ENCODE data around the gene FRMD3.
"Not testable (repeated sequence)": the region's sequence is repeated elsewhere in the genome, so short reads cannot be mapped to it uniquely, and the experiment has no call there.

FRMD3 gene

GRCh38 chr9:83523684-83524083, 14.5 kb downstream of the FRMD3 start:
- no peak for DNase-seq (ENCODE audit: low read depth, low spot score)

GRCh38 chr9:83521411-83521810, 16.8 kb downstream of the FRMD3 start:
- DNase-seq (ENCODE audit: low read depth, low spot score), result no peak

DNA sequence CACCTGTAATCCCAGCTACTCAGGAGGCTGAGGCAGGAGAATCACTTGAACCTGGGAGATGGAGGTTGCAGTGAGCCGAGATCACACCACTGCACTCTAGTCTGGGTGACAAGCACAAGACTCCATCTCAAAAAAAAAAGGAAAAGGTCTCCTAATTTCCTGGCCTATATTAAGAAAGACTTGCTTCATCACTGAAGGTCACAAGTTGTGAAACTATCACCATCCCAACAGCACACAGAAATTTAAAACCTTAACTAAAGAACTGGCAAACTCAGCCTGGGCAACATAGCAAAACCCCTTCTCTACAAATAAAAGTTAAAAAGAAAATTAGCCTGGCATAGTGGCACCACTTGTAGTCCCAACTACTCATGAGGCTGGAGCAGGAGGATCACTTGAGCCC, 17.2 kb downstream of the FRMD3 start:
- DNase-seq (ENCODE audit: low read depth, low spot score), result no peak

DNA sequence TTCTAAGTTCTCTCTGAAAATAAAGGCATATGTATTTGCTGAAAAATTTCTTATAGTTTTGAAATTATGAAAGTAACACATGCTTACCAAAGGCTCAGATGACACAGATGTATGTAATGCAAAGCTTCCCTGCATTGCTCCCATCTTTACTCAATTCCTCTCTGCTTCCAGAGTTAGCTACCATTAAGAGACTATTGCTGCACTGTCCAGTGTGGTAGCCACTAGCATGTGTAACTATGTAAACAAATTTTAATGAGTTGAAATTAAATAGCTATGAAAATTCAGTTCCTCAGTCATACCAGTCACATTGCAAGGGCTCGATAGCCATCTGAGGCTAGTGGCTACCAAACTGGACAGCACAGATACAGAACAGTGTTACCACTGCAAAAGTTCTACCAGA, 17.9 kb downstream of the FRMD3 start:
- no peak for DNase-seq (ENCODE audit: low read depth, low spot score)

DNA sequence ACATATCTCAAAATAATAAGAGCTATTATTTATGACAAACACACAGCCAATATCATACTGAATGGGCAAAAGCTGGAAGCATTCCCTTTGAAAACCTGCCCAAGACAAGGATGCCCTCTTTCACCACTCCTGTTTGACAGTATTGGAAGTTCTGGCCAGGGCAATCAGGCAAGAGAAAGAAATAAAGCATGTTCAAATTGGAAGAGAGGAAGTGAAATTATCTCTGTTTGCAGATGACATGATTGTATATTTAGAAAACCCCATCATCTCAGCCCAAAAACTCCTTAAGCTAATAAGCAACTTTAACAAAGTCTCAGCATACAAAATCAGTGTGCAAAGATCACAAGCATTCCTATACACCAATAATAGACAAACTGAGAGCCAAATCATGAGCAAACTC, 20.2 kb downstream of the FRMD3 start:
- not testable (repeated sequence) for DNase-seq (ENCODE audit: low read depth, low spot score)

DNA sequence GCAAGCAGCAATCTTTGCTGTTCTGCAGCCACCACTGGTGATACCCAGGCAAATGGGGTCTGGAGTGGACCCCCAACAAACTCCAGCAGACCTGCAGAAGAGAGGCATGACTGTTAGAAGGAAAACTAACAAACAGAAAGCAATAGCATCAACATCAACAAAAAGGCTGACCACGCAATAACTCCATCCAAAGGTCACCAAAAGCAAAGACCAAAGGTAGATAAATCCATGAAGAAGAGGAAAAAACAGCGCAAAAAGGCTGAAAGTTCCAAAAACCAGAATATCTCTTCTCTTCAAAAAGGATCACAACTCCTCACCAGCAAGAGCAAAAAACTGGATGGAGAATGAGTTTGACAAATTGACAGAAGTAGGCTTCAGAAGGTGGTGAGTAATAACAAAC, 23.4 kb downstream of the FRMD3 start:
- no peak for DNase-seq (ENCODE audit: low read depth, low spot score)

- DNase-seq (ENCODE audit: low read depth, low spot score), result no peak
Measured at GRCh38 chr9:83512621-83513020, 25.6 kb downstream of the FRMD3 start.

GRCh38 chr9:83511051-83511450, 27.1 kb downstream of the FRMD3 start:
- DNase-seq (ENCODE audit: low read depth, low spot score), result peak; percentile 14

GRCh38 chr9:83509402-83509801, 28.8 kb downstream of the FRMD3 start:
- peak; percentile 86 for DNase-seq (ENCODE audit: low read depth, low spot score)

GRCh38 chr9:83508067-83508466, 30.1 kb downstream of the FRMD3 start:
- no peak for DNase-seq (ENCODE audit: low read depth, low spot score)

DNA sequence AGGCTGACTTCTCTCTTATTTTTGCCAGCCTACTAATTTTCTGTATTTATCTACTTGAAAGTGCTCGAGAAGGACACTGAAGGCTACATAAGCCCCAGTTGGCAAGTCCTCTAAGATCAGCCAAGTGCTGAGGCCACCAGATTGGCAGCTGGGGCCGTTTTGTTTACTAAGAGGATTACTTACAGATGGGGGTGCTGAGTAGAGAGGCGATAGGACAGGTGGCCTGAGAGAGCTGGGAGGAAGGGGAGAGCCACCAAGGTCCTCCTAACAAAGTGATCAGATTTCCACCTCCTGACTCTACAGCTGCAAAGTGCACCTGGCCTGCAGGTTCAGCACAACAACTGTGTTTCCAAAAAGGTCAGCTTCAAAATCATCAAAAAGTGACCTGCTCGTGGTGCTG, 32.9 kb downstream of the FRMD3 start:
- DNase-seq (ENCODE audit: low read depth, low spot score), result no peak

DNA sequence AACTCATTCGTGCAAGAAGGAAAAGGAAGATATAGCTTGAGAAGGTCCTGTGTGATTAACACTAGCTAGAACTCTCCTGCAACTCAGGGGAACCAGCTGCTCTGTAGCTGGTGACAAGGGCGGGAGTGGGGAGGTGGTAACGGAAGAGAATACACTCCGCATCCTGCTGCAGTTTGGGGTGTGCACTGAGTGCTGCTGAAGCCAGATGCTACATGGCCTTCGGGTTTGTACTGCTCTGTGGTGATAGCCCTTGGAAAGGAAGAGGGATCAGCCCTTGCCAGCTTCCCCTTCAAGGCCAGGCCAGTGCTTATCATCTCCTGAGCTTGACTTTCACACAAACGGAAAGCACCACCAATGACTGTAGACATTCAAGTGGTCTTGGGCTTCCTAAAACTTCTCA, 34.3 kb downstream of the FRMD3 start:
- DNase-seq (ENCODE audit: low read depth, low spot score), result no peak

DNA sequence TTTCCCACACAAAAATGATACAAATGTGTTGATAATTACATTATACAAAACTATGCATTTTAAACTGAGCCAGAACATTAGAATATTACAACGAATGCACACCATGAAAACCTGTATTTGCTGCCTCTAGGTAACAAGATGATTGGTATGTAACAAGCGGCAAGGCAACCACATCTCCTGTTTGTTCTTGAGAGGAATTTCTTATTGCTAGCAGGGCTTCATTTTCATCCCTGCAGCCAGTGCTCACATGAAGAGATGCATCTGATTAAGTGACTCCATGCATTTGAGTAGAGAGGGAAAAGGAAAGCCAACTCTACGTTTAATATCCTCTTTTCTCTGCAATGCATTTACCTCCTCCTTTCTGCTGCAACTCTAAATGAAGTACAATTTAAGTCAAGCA, 36.6 kb downstream of the FRMD3 start:
- DNase-seq (ENCODE audit: low read depth, low spot score), result peak; percentile 19

GRCh38 chr9:83497441-83497840, 40.8 kb downstream of the FRMD3 start:
- DNase-seq (ENCODE audit: low read depth, low spot score), result no peak

DNA sequence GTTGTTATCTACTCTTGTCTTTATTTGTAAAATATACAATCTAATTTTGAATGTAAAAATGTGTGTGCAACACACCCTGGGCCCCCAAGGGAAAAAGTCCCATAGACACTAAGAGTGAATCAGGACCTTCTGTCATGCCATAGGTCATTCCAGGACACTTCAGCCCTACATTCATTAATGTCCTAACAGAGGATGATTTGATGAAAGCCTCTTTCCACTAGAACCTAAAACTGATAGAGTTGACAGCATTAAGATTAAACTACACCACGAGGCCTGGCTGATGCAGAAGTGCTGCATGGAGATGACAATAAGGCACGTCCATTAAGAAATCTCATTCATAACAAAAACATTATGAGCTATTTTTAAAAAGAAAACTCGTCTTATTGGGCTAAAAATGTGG, 46.2 kb downstream of the FRMD3 start:
- no peak for DNase-seq (ENCODE audit: low read depth, low spot score)

DNA sequence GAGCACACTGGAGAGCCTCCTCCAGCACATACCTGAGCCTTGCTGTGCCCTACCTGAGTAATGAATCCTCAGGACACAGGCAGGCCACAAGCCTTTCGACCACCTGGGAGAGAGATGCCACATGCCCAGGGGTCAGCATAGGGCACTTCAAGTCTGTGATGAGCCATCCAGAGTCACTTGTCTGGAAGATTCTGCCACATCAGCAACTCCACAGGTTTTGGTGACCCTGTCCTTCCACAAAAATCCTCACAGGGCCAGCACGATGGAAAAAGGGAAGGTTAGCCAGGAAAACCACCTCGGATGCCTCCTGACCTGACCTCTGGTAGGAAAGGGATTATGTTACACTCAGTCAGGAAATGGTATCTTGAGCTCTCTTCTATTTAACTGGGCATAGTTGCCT, 46.8 kb downstream of the FRMD3 start:
- no peak for DNase-seq (ENCODE audit: low read depth, low spot score)

- no peak for DNase-seq (ENCODE audit: low read depth, low spot score)
Measured at GRCh38 chr9:83489961-83490360, 48.2 kb downstream of the FRMD3 start.

GRCh38 chr9:83484990-83485389, 53.2 kb downstream of the FRMD3 start:
- no peak for DNase-seq (ENCODE audit: low read depth, low spot score)

DNA sequence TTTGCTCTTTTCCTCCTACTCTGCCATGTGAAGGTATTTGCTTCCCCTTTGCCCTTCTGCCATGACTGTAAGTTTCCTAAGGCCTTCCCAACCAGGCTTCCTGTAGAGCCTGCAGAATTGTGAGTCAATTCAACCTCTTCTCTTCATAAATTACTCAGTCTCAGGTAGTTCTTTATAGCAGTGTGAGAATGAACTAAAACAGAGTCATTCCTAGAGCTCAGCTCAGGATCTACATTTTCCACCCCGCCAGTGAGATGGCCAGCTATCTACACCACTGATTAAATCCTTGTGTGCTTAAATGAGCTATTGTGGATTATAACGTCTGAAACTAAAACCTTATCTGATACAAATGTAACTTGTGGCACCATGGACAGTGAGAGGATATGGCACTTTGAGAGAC, 55.0 kb downstream of the FRMD3 start:
- DNase-seq (ENCODE audit: low read depth, low spot score), result no peak

- DNase-seq (ENCODE audit: low read depth, low spot score), result no peak
Measured at GRCh38 chr9:83479765-83480164, 58.4 kb downstream of the FRMD3 start.

DNA sequence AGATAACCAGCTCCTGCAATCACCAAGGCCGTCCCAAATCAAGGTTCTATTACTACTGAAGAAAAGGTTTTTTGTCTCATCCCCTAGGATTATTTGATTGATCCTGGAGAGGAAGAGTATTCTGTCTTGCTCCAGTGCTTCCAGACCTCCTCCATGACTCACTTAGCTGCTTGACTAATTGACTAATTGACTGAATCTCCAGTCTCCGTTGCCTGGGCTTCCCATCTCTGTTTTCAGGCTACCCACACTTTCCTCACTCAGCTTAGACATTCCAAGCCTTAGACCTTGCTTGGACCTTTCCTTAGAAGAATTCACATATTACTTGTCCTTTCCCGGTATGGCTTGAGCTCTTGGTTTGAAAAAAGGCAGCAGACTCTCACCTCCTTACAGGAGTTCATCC, 60.6 kb downstream of the FRMD3 start:
- DNase-seq (ENCODE audit: low read depth, low spot score), result peak; percentile 5

DNA sequence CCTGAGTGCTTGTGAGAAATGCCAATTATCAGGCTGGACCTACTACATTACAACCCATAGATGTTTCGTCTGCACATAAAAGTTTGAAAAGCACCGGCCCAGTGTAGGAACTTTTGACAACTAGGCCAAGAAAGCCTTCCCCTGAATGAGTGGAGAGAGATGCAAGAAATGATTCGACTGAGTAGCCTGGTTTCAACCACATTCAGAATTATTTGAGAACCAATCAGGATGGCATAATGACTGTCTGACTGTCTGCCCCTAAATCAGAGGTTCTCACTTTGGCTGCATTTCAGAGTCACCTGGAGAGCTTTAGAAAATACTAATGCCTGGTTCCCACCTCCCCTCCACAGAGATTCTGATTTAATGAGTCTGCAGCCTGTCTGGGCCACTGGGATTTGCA, 61.1 kb downstream of the FRMD3 start:
- no peak for DNase-seq (ENCODE audit: low read depth, low spot score)

- DNase-seq (ENCODE audit: low read depth, low spot score), result no peak
Measured at GRCh38 chr9:83476513-83476912, 61.7 kb downstream of the FRMD3 start.

DNA sequence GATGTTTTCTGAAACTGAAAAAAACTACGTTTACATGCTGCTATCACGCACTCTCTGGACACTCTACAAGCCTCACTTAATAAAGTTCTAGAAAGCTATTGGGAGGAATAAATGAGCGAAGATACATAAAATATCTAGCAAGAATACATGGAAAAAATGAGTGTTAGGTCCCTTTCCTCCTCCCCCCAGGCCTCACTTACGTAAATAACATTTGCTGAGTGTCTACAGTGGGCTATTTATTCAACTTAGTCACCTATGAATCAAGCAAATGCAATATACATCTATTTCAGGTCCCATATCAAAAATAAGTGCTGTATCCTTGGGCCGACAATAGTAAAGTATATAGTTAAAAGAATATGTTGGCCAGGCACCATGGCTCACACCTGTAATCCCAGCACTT, 62.5 kb downstream of the FRMD3 start:
- DNase-seq (ENCODE audit: low read depth, low spot score), result no peak

- no peak for DNase-seq (ENCODE audit: low read depth, low spot score)
Measured at GRCh38 chr9:83474631-83475030, 63.6 kb downstream of the FRMD3 start.

All from astrocyte of the hippocampus (primary cell).